Measurements from ENCODE around the gene ANKMY1.

DNA sequence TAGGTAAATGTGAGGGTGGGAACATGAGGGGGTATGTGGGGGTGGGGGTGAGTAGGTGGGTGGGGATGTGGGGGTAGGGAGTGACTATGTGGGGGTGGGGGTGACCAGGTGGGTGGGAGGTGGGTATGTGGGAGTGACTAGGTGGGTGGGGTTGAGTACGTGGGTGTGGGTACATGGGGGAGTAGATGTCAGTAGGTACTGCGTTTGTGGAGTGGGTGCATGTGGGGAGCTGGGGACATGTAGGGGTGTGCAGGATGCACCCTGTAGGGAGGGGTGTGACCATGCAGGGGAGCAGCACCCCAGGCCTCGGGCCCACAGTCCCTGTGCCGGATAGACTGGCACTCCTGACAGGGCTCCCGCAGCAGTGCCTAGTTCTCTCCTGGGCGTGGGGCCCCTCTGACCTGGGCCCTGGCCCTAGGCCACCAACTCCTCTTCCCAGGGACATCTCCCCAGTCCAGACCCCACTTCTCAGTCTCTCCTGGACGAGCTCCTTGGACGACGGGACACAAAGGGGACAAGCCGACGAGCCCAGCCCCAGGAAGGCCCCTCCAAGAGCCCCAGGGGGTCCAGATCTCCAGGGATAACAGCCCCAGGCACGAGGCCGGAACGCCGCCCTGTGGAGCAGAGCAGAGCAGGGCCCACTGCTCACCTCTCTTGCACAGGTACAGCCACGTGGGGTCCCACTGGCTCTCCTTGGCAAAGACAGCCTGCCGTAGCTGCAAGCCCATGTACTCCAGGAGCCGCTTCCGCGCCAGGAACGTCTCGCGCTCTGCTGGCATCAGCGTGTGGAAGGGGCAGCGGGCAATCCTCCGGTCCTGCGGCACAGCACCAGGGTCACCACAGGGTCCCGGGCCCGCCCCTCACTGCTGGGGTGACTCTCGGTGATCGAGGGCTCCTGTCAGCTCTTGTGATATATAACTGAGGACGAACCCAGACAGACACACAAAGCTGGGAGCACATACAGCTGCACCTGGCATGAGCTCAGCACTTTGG, 58.2 kb downstream of the ANKMY1 start:
- TF ChIP-seq, protein P1, sequence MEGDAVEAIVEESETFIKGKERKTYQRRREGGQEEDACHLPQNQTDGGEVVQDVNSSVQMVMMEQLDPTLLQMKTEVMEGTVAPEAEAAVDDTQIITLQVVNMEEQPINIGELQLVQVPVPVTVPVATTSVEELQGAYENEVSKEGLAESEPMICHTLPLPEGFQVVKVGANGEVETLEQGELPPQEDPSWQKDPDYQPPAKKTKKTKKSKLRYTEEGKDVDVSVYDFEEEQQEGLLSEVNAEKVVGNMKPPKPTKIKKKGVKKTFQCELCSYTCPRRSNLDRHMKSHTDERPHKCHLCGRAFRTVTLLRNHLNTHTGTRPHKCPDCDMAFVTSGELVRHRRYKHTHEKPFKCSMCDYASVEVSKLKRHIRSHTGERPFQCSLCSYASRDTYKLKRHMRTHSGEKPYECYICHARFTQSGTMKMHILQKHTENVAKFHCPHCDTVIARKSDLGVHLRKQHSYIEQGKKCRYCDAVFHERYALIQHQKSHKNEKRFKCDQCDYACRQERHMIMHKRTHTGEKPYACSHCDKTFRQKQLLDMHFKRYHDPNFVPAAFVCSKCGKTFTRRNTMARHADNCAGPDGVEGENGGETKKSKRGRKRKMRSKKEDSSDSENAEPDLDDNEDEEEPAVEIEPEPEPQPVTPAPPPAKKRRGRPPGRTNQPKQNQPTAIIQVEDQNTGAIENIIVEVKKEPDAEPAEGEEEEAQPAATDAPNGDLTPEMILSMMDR (IDR thresholded peaks at IDR 0.05; ENCODE audit: insufficient read depth, low read length), result no peak
- TF ChIP-seq POLR2AphosphoS5 (IDR thresholded peaks at IDR 0.05; ENCODE audit: low read depth), result no peak
- TF ChIP-seq, protein P2, sequence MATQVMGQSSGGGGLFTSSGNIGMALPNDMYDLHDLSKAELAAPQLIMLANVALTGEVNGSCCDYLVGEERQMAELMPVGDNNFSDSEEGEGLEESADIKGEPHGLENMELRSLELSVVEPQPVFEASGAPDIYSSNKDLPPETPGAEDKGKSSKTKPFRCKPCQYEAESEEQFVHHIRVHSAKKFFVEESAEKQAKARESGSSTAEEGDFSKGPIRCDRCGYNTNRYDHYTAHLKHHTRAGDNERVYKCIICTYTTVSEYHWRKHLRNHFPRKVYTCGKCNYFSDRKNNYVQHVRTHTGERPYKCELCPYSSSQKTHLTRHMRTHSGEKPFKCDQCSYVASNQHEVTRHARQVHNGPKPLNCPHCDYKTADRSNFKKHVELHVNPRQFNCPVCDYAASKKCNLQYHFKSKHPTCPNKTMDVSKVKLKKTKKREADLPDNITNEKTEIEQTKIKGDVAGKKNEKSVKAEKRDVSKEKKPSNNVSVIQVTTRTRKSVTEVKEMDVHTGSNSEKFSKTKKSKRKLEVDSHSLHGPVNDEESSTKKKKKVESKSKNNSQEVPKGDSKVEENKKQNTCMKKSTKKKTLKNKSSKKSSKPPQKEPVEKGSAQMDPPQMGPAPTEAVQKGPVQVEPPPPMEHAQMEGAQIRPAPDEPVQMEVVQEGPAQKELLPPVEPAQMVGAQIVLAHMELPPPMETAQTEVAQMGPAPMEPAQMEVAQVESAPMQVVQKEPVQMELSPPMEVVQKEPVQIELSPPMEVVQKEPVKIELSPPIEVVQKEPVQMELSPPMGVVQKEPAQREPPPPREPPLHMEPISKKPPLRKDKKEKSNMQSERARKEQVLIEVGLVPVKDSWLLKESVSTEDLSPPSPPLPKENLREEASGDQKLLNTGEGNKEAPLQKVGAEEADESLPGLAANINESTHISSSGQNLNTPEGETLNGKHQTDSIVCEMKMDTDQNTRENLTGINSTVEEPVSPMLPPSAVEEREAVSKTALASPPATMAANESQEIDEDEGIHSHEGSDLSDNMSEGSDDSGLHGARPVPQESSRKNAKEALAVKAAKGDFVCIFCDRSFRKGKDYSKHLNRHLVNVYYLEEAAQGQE (IDR thresholded peaks at IDR 0.05; ENCODE audit: insufficient replicate concordance, low read depth), result no peak
- no peak for TF ChIP-seq GABPA (IDR thresholded peaks at IDR 0.05; ENCODE audit: low read depth)
